H54 (cell line): ENCODE results near the gene TIMP2.
"Not testable (repeated sequence)": the region's sequence is repeated elsewhere in the genome, so short reads cannot be mapped to it uniquely, and the experiment has no call there.

Source experiments
- DNase-seq: peaks from one replicate; pipeline ENCODE4 v3.0.0; 2011; ENCODE audit warnings: low spot score, mixed read lengths; ENCODE audit not compliant: insufficient read length
- FAIRE-seq: peaks from 3 replicates; lab custom pipeline; 2011; peaks lifted over from hg19 to GRCh38; lab: Jason Lieb, UNC
- POLR2A ChIP-seq: IDR thresholded peaks from 2 replicates; pipeline ENCODE4 v1.6.1; 2011; ENCODE audit warnings: low read depth, mild to moderate bottlenecking, low read length

The TIMP2 gene

DNA sequence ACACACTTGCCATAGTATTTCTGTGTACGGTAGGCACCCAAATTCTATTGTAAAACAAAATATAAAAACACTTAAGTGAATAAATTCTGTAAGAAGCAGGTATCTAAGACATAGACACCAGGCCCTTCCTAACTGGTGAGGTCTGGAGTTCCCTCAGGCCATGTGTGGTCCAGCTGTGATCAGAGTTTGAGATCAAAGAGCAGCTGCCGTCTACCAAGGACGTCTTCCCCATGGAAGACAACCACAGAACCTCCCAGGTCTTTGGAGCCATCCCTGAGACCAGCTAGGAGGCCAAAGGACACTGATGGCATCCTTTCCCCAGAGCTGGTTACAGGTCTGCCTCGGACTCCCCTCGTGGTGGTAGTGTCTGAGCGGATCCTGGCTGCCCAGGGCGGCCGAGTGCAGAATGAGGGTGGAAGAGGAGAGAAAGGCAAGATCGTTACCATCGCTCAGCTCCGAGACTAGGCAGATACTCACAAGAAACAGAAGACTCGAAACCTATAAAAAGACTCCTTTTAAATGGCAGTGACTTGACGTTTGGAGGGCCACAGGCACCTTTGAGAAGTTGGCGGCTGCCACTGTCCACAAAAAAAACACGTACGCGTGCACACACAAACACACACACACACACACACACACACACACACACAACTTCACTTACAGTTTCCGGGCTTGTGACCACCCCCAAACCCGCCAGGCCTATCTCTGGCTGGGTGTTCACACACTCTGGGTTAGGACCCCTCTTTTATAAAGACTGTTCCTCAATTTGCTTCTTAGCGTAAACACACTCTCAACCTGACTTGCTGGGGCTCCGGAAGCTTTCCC lies 7.5 kb downstream of the TIMP2 start:
- TF ChIP-seq POLR2A: no peak
- FAIRE-seq: no peak
- no peak for DNase-seq

DNA sequence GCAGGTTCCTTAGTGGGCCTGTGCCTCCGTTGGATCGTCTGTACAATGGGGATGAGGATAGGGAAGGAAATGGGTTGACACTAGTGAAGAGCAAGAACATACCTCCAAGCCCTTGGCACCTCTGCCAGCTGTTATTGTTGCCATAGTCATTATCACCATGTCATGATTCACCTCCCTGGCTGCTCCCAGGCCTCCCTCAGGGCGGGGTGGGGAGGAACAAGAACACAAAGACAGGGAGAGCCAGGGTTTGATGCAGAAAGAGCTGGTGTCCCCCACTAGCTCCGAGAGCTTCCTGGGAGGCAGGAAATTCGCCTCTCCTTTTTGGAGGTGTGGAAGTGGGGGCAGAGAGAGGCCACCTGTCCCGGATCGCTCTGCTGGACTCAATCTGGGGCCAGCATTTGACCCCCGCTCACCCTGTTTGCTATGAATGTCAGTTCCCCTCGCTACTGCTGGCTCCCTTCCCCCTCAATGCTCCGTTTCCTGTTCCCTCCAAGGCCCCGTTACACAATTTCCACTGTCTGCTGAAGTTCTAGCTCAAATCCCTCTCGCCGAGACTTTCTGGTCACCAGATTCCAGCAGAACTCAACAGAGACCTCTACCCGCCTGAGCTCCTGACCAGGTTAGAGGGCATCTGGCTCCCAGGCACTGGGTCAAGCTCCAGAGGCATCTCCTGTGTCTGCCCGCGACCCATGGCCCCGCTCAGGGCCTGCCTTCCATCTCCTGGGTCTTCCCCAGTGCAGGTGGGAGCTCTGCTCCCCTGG lies 9.1 kb downstream of the TIMP2 start:
- FAIRE-seq (no peak), DNase-seq (peak; percentile 78)
- no peak for TF ChIP-seq POLR2A

DNA sequence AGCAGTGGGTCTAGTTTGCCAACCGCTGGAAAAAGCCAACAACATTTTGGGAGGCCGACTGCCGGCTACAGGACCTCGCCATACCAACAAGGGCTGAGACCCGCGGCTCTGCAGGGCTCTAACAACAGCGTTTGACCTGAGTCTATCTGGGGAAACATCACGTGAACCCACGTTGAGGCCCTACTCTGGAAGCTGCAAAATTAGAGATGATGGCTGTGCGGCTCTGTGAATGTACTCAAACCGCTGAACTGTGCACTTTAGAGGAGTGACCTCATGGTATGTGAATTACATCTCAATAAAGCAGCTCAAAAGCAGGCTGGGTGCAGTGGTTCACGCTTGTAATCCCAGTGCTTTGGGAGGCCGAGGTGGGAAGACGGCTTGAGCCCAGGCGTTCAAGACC lies 12.1 kb downstream of the TIMP2 start:
- no peak for FAIRE-seq
- no peak for DNase-seq
- TF ChIP-seq POLR2A: no peak

DNA sequence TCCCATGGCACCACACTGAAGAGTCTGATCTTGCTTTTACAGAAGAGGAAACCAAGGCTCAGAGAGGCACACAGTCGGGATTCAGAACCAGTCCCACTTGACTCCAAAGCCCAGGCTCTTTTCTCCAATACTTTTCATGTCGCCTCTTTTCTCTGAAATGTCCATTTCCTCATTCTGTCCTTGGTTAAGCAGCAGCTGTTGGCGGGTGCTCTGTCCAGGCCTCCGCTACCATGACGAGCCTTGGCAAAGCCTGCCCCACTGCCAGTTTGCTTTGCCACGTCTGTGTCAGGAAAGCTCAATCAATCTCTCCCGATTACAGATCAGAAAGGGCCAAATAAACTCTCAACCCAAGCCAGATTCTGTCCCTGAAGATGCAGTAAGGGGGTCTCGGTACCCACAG lies 13.1 kb downstream of the TIMP2 start:
- FAIRE-seq (no peak), DNase-seq (no peak)

DNA sequence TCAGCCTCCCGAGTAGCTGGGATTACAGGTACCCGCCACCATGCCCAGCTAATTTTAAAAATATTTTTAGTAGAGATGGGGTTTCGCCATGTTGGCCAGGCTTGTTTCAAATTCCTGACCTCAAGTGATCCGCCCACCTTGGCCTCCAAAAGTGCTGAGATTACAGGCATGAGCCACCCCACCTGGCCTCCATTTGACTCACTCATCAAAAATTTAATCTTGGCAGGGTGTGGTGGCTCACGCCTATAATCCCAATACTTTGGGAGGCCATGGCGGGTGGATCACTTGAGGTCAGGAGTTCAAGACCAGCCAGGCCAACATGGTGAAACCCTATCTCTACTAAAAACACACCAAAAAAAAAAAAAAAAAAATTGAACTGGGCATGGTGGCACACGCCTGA lies 13.6 kb downstream of the TIMP2 start:
- not testable (repeated sequence) for DNase-seq, FAIRE-seq

More for the DNA sequence above, 13.1 kb downstream of the TIMP2 start:
- TF ChIP-seq POLR2A: no peak

DNA sequence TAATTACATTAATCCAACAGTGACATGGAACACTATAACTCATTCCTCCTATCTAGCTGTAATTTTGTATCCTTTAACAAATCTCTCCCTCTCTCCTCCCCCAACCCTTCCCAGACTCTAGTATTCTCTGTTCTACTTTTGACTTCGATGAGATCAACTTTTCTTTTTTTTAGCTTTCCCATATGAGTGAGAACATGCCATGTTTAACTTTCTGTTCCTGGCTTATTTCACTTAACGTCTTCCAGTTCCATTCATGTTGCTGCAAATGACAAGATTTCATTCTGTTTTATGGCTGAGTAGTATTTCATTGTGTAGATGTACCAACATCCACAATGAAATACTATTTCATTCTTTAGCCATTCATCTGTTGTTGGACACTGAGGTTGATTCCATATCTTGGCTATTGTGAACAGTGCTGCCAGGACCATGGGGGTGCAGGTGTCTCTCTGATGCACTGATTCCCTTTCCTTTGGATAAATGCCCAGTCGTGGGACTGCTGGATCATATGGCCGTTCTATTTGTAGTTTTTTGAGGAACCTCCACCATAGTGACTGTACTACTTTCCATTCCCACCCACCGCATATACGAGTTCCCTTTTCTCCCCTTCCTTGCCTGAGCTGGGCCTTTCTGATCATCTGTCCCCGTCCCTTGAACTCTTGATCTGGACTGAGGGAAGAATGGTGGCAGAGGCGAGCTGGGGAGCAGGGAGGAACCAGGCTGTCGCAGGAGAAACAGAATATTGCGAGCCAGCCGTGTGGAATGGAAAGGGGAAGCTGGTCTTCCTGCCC lies 14.5 kb downstream of the TIMP2 start:
- no peak for DNase-seq
- TF ChIP-seq POLR2A: no peak
- no peak for FAIRE-seq

DNA sequence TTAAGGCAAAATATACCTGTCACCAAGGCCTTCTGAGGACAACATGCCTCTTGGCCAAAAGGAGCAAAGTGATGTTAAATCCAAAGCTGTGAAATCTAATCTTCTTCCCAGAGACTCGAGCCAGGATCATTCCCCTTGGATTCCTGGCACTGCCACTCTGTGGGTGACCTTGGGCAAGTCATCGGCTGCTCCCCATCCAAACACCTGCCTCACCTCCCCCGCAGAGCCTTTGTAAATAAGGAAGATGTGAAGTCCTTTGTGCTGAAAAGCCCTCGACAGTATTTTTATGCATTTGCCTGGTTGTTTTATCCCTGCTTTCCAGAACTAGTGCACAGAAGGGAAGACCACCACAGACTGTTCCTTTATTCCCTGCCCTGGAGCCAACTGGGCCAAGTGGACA lies 16.8 kb downstream of the TIMP2 start:
- no peak for TF ChIP-seq POLR2A
- FAIRE-seq (no peak), DNase-seq (no peak)

DNA sequence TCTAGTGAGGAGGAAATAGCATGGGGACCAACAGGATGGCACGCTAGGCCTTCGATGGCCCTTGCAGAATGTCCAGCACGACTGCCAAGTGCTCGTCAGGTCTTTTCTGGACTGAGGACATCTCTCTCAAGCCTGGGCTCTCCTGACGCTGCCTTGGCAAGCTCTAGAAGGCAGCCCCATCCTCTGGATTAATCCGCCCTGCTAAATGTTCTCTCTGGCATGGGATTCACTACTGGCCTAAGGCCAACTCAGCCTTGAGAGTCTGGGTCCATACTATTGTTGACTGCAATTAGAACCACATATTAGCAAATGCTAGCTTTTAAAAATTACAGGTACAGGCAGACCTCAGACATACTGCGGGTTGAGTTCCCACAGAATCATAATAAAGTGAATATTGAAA lies 19.6 kb downstream of the TIMP2 start:
- DNase-seq: no peak
- FAIRE-seq: no peak
- no peak for TF ChIP-seq POLR2A

DNA sequence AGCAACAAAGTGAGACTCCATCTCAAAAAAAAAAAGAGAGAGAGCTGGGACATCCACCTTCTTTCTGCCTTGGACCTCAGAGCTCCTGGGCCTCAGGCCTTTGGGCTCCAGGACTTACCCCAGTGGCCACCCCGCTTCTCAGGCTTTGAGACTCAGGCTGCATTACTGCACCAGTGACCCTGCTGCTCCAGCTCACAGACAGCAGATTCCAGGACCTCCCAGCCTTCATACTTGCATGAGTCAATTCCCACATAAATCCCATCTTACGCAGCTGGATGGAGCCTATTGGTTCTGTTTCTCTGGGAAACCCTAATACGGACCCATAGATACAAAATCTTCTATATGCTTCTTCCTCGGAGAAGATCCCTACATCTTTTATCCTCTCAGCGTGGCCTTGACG lies 20.1 kb downstream of the TIMP2 start:
- FAIRE-seq: no peak
- no peak for TF ChIP-seq POLR2A
- DNase-seq: no peak

DNA sequence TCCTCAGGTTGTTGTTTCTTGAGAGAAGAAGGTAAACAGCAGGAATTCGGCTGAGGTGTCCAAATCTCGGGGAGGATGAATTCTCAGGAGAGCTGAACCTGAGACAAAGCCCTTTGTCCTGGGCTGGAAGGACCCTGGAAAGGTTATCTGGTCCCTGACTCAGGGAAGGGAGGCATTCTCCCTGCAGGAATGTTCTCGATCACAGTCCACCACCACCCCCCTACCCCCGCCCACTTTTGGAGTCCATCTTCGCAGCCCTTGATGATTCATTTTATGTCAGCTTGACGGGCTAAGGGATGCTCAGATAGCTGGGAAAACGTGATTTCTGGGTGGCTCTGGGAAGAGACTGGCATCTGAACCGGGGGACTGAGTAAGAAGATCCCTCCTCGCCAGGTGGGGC lies 20.8 kb downstream of the TIMP2 start:
- no peak for FAIRE-seq
- DNase-seq: no peak
- no peak for TF ChIP-seq POLR2A

DNA sequence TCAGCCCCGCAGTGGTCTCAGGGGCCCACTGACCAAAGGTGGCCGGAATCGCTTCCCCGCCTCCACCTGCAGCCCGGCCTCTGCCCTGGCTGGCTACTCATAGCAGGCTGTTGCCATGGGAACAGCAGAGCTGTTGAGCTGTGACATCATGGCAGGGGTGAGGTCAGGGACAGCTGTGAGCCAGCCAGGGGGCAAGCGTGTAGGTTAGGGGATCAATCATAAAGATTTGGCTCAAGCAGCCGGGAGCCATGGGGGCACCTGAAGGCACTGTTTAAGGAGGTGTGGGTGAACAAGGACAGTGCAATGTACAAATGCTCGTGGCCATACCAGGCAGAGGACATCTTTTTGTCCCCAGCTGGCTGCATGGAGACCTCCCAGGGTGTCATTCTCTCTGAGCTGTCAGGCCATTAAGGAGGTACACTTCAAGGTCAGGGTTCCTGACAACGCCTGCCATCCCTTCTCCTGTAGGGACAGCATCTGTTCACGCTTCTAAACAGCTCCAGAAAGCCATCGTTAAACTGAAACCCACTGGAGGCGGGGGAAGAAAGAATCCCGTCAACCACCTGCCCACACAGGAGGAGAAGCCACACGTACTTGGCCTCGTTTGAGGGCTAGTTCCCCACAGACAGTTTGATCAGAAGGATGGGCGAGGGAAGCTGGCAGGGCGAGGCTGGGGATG lies 21.9 kb downstream of the TIMP2 start, which contains the start of gene CEP295NL:
TSS of gene CEP295NL (minus strand) at position 101 of the 679 bp plus-strand sequence. CDS start 1,373 bp downstream, outside the sequence.
- DNase-seq: no peak
- no peak for TF ChIP-seq POLR2A
- no peak for FAIRE-seq

DNA sequence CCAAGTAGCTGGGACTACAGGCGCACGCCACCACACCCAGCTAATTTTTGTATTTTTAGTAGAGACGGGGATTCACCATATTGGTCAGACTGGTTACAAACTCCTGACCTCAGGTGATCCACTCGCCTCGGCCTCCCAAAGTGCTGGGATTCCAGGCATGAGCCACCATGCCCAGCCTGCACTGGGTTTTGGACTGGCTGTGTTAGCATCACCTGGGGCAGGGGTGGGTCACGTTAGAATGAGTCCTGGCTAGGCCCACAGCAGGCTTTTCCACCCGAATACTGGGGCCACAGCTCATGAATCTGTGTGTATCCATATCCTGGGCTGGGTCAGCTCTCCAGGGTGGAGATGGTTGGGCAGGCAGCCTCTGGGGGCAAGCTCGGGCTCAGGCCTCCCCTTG lies 23.0 kb downstream of the TIMP2 start:
- DNase-seq, FAIRE-seq: not testable (repeated sequence)

DNA sequence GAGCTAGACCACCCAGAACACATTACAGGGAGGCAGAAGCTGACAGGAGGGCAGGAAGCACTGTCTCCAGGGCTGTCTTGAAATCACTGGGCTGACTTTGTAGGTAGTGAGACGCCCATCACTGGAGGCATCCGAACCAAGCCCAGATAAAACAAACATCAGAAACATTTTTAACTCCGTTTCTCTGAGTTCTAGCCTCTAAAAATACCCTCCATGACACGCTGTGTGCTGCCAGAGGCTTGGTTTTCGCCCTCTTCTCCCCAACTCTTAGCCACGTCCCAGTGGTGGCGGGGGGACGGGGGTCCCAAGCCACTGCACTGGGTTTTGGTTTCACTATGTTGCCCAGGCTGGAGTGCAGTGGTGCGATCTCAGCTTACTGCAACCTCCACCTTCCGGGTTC lies 23.4 kb downstream of the TIMP2 start:
- no peak for TF ChIP-seq POLR2A
- FAIRE-seq (no peak), DNase-seq (no peak)

DNA sequence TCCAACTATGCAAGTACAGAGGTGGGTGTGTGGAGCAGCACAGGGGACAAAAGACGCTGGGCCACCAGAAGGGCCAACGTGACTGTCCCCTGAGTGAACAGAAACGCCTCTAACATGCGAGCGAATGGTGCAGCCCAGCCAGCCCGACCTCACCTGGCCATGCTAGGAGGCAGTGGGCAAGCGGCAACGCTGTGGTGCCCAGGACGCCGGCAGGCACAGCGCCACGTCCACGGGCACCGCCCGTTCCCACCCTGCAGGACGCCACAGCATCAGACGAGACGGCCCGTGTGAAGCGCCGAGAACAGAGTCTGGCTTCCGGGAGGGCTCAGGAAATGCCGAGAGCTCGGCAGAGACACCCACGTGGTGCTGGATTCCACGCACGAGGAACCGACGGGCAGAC lies 24.4 kb downstream of the TIMP2 start:
- TF ChIP-seq POLR2A: no peak
- no peak for FAIRE-seq
- DNase-seq: no peak
